Fibroblast of mammary gland (primary cell): ENCODE results near the gene ZFR.

Experiments used
- DNase-seq: peaks from one replicate; pipeline ENCODE4 v3.0.0-alpha.2; 2010; ENCODE audit warnings: low read depth
- H3K4me3 ChIP-seq: 2 replicates; pipeline ENCODE4 v1.5.1; 2011; ENCODE audit warnings: low read depth, mild to moderate bottlenecking, low read length, moderate library complexity; ENCODE audit not compliant: control insufficient read depth
- CTCF ChIP-seq: conservative IDR thresholded peaks from 2 replicates; pipeline ENCODE4 v1.5.1; 2011; ENCODE audit warnings: low read depth, low read length, inconsistent platforms; ENCODE audit not compliant: control insufficient read depth, insufficient read depth

ZFR gene

DNA sequence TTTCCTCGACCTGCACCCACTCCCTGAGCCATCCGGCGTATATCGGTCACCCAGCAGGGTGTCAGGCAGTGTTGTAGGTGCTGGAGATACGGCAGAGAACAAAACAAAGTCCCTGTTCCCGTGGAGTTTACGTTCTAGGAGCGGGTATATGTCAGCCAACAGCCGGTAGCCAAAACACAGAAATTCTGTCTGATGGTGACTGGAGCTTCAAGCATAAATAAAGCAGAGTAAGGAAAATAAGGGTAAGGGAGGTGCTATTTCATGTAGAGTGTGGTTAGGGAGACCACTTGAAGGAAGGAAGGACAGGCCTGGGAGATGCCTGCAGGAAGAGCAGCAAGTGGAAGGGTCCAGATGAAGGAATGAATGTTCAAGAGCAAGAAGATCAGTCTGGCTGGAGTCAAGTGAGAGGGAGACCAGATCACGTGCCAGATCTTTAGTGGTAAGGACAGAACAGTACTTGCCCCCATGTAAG is 783 bp upstream of the ZFR start:
- no peak overlapping the region for H3K4me3 ChIP-seq
- TF ChIP-seq CTCF, result no peak
- no peak for DNase-seq

- TF ChIP-seq CTCF, result no peak
- DNase-seq, result peak; percentile 17
- H3K4me3 ChIP-seq, result peak overlapping the region; percentile 76
Measured at GRCh38 chr5:32443541-32444430, 754 bp downstream of the ZFR start.

GRCh38 chr5:32443145-32443540 is 1.4 kb downstream of the ZFR start:
- peak; percentile 60 for DNase-seq
- TF ChIP-seq CTCF, result no peak

GRCh38 chr5:32439086-32439642 is 5.4 kb downstream of the ZFR start:
- H3K4me3 ChIP-seq, result no peak overlapping the region
- TF ChIP-seq CTCF, result no peak
- no peak for DNase-seq

More at GRCh38 chr5:32443145-32443540, 1.4 kb downstream of the ZFR start:
- H3K4me3 ChIP-seq, result peak overlapping the region; percentile 76

- TF ChIP-seq CTCF, result no peak
- no peak overlapping the region for H3K4me3 ChIP-seq
- no peak for DNase-seq
Measured at GRCh38 chr5:32436553-32437242, 7.8 kb downstream of the ZFR start.

DNA sequence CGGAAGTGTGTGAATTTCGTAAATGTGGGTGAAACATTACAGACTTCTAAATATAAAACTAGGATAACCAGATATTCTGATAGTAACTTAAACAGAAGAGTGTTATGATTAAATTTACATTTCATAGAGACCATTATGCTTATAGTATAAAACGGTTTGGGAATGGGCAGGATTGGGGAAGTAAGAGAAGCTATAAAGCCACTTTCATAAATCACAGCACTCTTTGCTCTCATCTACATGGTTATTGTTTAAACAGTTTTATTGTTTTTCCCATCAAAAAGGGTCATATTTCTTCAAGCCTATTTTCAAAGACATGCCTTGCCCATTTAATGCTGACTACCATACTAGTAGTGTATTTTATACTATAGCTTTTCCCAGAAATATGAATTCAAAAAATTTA is 9.2 kb downstream of the ZFR start:
- no peak for DNase-seq
- TF ChIP-seq CTCF, result no peak
- no peak overlapping the region for H3K4me3 ChIP-seq
